Osteoblast (primary cell): Measurements from ENCODE around the gene C1orf167. TPM values are rescaled to one million over a fixed set of nuclear protein-coding genes. Genes with fewer than 3 reads are reported as not detected.

Source experiments
- DNase-seq: peaks from one replicate; pipeline ENCODE4 v3.0.0; 2011; ENCODE audit warnings: low spot score, mixed read lengths; ENCODE audit not compliant: insufficient read length; ENCODE audit errors: missing footprints
- H2AFZ ChIP-seq: 2 replicates; pipeline ENCODE4 v1.6.0; 2011; ENCODE audit warnings: mild to moderate bottlenecking, low read length
- H3K27ac ChIP-seq: 2 replicates; pipeline ENCODE4 v1.5.1; 2011; ENCODE audit warnings: mild to moderate bottlenecking, low read depth, low read length, moderate library complexity
- H3K27me3 ChIP-seq: 2 replicates; pipeline ENCODE4 v1.6.0; 2012; ENCODE audit warnings: mild to moderate bottlenecking, control low read depth, inconsistent platforms, low read length, moderate library complexity; ENCODE audit not compliant: insufficient read depth
- H3K36me3 ChIP-seq: 2 replicates; pipeline ENCODE4 v1.5.1; 2011; ENCODE audit warnings: mild to moderate bottlenecking, low read length, control low read depth, moderate library complexity; ENCODE audit not compliant: insufficient read depth
- H3K4me1 ChIP-seq: 2 replicates; pipeline ENCODE4 v1.5.1; 2011; ENCODE audit warnings: mild to moderate bottlenecking, low read length, control low read depth, moderate library complexity; ENCODE audit not compliant: insufficient read depth
- H3K4me2 ChIP-seq: 2 replicates; pipeline ENCODE4 v1.6.0; 2011; ENCODE audit warnings: mild to moderate bottlenecking, low read length; ENCODE audit not compliant: insufficient read depth
- H3K4me3 ChIP-seq: fragments of 200-600 bp; sonication (generic); 3 replicates; pipeline ENCODE4 v1.5.1; 2012; ENCODE audit warnings: mild to moderate bottlenecking, low read length, inconsistent platforms; ENCODE audit not compliant: insufficient read depth
- H3K79me2 ChIP-seq: 2 replicates; pipeline ENCODE4 v1.6.0; 2012; ENCODE audit warnings: mild to moderate bottlenecking, low read length, control low read depth, inconsistent platforms; ENCODE audit not compliant: insufficient read depth
- H3K9me3 ChIP-seq: 2 replicates; pipeline ENCODE4 v1.5.1; 2011; ENCODE audit warnings: low read depth, low read length, control low read depth
- H4K20me1 ChIP-seq: 2 replicates; pipeline ENCODE4 v1.6.0; 2012; ENCODE audit warnings: mild to moderate bottlenecking, low read length, control low read depth; ENCODE audit not compliant: insufficient read depth
- CTCF ChIP-seq: IDR thresholded peaks from 2 replicates; pipeline ENCODE4 v1.5.1; 2011; ENCODE audit warnings: mild to moderate bottlenecking, low read depth, low read length, moderate library complexity; ENCODE audit errors: extremely low read depth
- total RNA-seq: library from RNA; depleted of rRNA; stranded (reverse); fragments of >200 nt; gene quantifications from 2 replicates; pipeline ENCODE4 v1.2.3, GENCODE V29; 2012

C1orf167 gene
- total RNA-seq, 1 donor: not detected

DNA sequence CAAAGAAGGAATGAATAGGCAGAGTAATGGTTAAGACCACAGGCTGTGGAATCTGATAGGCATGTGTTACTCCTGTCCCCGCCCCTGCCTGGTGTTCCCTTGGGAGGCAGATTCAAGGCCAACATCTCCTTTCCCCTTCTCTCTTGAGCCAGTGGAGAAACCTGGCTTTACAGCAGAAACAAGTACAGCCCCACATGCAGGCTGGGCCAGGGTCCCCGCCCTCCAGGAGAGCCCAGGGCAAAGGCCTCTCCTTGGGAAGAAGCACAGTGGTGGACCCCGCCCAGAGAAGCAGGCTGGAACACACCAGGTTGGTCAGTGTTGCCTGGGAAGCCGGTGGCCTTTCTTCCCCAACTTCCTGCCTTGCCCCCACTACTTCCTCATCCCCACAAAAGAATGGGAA, 6.8 kb downstream of the C1orf167 start:
- Histone ChIP-seq H3K36me3 (no peaks in the 10 kb centered on the region), H3K27ac (no peak overlapping the region), H3K4me1 (no peaks in the 10 kb centered on the region), H3K4me3 (no peak overlapping the region), H3K27me3 (peaks cover 8% of the 10 kb centered on the region), H4K20me1 (no peaks in the 10 kb centered on the region), H3K4me2 (no peak overlapping the region), H3K79me2 (no peaks in the 10 kb centered on the region), H3K9me3 (no peaks in the 10 kb centered on the region), H2AFZ (no peak overlapping the region)
- peak; percentile 83 for DNase-seq
- TF ChIP-seq CTCF: no peak

DNA sequence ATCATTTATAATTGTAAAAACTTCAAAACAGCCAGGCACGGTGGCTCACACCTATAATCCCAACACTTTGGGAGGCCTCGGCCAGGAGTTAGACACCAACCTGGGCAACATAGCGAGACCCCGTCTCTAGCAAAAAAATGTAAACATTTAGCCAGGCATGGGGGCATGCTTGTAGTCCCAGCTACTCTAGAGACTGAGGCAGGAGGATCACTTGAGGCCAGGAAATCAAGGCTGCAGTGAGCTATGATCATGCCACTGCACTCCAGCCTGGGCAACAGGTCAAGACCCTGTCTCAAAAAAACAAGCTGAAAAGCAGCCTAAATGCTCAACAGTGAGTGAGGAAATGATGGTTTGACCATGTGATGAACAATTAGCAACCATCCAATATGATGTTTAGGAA, 7.3 kb downstream of the C1orf167 start:
- H3K27me3 ChIP-seq: peaks cover 8% of the 10 kb centered on the region
- DNase-seq: no peak
- H3K27ac ChIP-seq: no peak overlapping the region
- no peak for TF ChIP-seq CTCF
- H3K4me3 ChIP-seq: no peak overlapping the region
- H3K79me2 ChIP-seq: no peaks in the 10 kb centered on the region
- H4K20me1 ChIP-seq: no peaks in the 10 kb centered on the region
- no peaks in the 10 kb centered on the region for H3K9me3 ChIP-seq
- H3K36me3 ChIP-seq: no peaks in the 10 kb centered on the region
- no peak overlapping the region for H3K4me2 ChIP-seq
- H3K4me1 ChIP-seq: no peaks in the 10 kb centered on the region
- H2AFZ ChIP-seq: no peak overlapping the region

DNA sequence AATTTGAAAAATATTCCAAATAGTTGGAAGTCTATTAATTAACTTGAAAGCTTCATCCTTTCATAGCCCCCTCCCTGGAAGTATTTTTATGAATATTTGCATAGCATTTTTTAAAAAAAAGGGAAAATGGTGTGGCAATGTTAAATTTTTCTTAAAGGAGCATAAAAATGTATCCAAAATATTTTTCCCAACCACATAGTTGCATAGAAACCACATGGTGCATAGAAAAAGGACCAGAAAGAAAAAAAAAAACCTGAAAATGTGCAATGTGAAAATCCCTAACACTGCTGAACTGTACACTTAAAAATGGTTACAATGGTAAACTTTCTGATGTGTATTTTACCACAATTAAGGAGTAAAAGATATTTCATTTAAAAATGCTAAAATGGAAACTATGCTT, 8.0 kb downstream of the C1orf167 start:
- TF ChIP-seq CTCF: no peak
- H3K27me3 ChIP-seq: peaks cover 8% of the 10 kb centered on the region
- no peak for DNase-seq

DNA sequence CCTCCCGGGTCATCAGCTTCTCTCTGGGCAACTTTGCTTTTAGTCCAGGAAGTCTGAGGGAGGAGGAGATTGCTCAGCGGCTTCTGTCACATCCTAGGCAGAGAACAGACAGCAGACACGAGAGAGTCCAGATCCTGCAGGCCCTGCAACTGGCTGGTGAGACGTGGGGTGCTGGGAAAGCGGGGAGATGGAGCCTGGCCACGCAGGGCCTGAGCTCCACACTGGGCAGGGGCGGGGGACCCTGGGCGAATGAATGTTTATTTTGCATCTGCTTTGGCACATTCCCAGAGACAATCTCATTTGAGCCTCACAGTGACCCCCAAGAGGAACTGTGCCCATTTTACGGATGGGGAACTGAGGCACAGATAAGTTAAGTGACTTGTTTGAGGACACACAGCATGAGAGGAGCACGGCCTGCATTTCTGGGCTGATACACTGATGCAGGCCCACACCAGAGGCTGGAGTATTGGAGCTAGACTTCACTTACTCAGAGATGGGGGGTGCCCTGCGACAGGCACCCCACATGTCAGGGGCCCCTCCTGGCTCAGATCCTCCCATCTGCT, 9.6 kb downstream of the C1orf167 start:
- Histone ChIP-seq H3K27ac (no peak overlapping the region), H2AFZ (no peak overlapping the region), H3K9me3 (no peaks in the 10 kb centered on the region), H3K4me2 (no peak overlapping the region), H3K79me2 (no peaks in the 10 kb centered on the region), H3K36me3 (no peaks in the 10 kb centered on the region), H3K27me3 (peaks cover 8% of the 10 kb centered on the region), H3K4me3 (no peak overlapping the region), H4K20me1 (no peaks in the 10 kb centered on the region), H3K4me1 (no peaks in the 10 kb centered on the region)
- TF ChIP-seq CTCF: no peak
- peak; percentile 53 for DNase-seq

More for the DNA sequence above, 8.0 kb downstream of the C1orf167 start:
- no peaks in the 10 kb centered on the region for H4K20me1 ChIP-seq
- H3K4me2 ChIP-seq: no peak overlapping the region
- H3K36me3 ChIP-seq: no peaks in the 10 kb centered on the region
- H3K4me1 ChIP-seq: no peaks in the 10 kb centered on the region
- H3K4me3 ChIP-seq: no peak overlapping the region
- no peak overlapping the region for H3K27ac ChIP-seq
- no peaks in the 10 kb centered on the region for H3K79me2 ChIP-seq
- no peaks in the 10 kb centered on the region for H3K9me3 ChIP-seq
- no peak overlapping the region for H2AFZ ChIP-seq
